Brain pericyte (primary cell): ENCODE results near the gene NKAIN4.

Source experiments
- DNase-seq: peaks from one replicate; pipeline ENCODE4 v3.0.0-alpha.2; 2012; ENCODE audit warnings: low read depth, low spot score

NKAIN4 gene

GRCh38 chr20:63219447-63219821 is 34.8 kb downstream of the NKAIN4 start:
- no peak for DNase-seq

DNA sequence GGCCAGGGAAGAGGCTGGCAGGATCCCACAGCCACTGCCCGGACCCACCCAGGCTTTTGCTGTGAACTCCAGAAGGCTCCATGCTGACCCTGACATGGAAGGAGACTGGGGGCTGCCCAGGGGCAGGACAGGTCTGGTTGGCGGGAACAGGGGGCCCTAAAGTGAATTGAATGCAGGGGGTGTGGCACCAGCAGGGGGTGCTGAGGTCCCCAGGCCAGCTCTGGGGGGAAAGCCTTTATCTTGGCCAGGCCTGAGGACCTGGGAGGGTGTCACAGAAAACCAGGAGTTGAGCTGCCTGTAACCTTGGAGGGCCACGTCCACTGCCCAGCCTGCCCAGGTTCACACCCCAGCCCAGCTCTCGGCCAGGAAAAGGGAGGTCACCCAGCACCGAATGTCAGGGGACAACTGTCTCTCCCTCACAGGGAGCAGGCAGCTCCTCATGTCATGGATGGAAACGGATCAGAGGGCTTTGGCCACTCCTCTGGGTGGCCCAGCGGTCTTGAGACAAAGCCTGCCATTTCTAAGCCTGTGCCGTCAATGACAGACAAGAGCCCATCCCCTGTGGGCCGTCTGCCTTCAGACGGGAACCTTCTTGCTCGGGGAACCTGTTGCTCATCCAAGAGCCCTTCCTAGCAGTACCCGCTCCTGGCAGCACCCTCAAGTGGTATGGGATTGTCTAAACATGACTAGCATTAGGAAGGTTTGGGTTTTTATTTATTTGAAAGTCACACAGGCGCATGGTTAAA is 35.4 kb downstream of the NKAIN4 start:
- DNase-seq: no peak

DNA sequence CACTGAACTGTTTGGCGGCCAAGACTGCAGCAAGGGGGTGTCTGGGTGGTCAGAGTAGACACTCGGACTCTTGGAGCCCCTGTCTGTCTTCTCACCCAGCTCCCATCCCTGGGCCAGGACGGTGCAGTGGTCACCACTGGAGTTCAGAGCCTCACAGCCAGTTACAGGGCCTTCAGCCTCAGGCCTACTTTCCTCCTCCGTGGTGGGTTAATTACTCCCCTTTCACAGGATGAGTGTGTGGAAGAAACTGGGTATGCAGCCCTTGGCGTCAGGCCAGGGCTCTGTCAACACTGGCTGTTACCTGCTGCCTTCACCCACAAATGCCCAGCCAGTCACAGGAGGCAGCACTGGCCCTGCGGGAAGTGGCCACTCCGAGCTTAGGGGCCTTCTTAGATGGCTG is 36.6 kb downstream of the NKAIN4 start:
- DNase-seq: no peak

DNA sequence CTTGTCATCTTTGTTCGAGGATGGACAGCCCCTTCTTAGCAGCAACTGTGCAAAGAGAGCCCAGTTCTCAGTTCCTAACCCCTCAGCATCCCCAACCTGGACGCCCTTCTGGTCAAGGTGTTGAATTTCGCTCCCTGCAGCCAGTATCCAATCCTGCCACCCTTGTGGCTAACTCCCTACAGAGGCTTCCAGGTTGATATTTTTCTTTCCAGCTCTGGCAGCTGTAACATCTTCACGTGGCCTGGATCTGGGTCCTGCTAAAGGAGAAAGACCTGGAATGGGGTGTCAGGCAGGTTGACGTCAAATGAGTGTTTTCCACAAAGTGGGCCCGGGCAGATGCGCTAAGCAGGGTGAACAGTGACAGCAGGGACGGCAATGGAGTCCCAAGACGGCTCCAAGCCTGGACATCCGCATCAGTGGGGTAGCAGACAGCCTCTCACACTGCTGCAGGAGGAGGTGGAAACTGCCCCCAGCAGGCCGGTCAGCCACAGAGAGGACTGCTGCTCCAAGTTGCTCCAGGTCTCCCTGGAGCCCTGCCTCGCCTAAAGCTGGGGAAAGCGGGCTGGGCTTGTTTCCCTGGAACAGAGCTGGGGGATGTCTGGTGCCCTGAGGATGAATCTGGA is 37.3 kb downstream of the NKAIN4 start:
- no peak for DNase-seq

- DNase-seq: peak; percentile 43
These were observed 38.0 kb downstream of the NKAIN4 start, which contains the start of gene YTHDF1 for GRCh38 chr20:63216041-63216848. Gene YTHDF1 (minus strand): TSS chr20:63216131. CDS start chr20:63215892, 239 bp downstream.

DNA sequence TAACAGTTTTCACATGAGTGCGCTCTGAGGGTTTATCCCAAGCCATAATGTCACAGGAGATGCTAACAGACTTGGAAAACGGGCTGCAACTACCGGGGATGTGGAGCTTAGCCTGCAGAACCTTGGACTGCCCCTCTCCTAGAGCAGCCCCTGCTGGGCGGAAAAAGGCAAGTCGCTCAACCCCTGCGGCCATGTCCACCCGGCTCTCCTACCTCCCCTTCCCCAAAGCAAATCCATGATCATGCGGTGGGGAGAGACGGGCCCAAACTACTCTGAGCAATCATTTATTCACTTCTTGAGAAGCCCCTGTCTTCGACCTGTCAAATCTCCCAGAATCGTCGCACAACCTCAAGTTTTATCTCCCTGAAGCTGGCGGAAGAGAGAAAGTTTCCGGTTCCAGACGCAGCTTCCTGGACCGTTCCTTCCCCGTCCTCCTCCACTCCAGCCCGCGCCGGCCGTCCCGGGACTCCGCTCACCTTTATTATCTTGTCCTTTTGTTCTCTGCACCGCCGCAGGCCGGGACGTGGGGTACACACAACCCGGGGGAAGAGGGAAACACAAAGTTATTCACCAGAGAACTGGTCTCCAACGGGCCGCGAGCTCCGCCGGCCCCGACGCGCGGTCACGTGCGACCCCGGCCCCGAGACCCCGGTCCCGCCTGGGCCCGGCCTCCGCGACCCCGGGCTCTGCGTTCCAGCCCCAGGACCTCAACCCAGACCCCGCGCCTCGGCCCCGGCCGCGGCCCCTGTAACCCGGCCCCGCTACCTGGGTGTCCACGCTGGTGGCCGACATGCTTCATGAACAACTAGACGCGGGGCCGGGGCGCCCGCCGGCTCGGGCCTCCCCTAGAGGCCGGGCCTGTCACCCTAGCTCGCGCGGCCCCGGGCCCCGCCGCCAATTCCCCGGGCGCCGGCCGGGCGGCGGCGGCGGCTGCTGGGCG is 38.9 kb downstream of the NKAIN4 start:
- DNase-seq: no peak

GRCh38 chr20:63214514-63214913 is 39.7 kb downstream of the NKAIN4 start:
- DNase-seq: no peak

DNA sequence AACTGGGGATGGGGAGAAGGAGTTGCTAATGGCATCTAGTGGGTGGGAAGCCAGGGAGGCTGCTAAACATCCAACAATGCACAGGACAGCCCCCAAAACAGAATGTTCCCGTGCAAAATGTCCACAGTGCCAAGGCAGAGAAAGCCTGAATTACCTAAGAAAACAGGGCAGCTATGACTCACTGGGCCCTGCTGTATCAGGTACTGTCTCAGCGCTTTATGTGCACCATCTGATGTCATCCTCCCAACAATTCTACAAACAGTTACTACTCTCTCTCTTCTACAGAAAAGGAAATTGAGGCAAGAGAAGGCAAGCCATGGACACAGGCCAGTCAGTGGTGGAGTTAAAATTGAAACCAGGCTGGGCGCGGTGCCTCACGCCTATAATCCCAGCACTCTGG is 41.5 kb downstream of the NKAIN4 start:
- no peak for DNase-seq

DNA sequence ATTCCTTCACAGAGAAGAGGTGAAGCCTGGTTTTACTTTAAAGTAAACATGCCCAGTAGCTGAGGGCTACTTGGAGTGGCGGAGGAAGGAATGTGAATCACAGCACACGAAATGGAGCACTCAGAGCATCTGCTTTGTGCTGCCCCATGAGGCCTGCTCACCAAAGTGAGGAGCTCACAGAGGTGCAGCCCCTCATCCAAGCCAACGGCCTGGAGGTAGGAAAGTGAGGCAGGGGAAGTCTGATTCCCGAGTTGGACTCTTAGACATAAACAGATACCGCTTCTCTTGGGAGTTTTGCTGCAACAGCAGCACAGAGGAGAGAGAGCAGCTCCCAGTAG is 41.9 kb downstream of the NKAIN4 start:
- no peak for DNase-seq

- DNase-seq: no peak
These were observed 44.2 kb downstream of the NKAIN4 start for GRCh38 chr20:63210011-63210605.

- no peak for DNase-seq
These were observed 45.8 kb downstream of the NKAIN4 start for GRCh38 chr20:63208346-63208909.

DNA sequence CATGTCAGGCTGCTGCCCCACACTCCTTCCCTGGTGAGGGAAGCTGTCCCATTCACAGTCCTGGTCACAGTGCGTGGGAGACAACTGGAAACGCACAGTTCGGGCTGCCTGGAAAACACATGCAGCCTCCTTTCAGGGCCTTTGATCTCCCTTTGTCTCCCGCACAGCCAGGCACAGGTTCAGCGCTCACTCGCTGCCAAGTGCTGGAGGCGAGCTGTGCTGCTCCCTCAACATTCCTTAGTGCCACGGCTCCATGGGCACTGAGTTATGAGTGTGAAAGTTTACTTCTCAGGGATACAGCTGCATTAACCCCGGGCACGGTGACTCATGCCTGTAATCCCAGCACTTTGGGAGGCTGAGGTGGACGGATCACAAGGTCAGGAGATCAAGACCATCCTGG is 47.4 kb downstream of the NKAIN4 start:
- no peak for DNase-seq

DNA sequence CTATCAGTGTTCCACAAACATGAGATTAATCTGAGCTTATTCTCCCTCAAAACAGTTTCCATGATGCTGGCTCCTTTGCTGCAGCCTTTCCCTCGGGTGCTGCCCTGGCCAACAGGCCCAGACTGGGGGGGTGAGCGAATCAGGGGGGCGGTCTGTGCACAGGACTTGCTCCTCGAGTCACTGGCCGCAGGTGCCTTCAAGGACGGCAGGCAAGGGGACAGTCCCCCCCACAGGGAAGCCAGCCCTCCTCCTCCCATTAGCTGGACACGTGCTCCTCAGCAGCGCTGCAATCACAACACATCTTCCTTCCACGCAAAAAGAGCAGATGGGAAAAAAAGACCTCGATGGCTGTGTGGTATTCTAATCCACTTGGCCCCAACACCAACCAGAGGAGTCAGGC is 48.4 kb downstream of the NKAIN4 start:
- no peak for DNase-seq

DNA sequence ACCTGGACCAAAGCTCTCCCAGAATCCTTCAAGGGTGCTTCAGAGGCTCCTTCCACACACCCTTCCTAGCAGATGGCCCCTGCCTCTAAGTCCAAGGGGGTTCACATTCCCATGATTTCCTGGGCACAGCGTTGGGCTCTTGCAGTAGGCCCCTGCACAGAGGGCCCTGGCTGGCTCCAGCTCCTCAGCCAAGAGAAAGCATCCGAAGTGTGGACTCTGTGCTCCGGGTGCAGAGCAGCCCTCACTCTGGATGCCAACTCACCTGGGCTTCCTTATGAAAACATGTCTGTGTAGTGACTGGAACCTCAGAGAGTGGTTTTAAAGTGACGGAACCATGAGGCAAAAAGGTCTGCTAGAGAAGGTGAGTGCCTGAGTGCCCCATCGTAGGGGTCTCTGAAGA is 49.9 kb downstream of the NKAIN4 start:
- DNase-seq: no peak

DNA sequence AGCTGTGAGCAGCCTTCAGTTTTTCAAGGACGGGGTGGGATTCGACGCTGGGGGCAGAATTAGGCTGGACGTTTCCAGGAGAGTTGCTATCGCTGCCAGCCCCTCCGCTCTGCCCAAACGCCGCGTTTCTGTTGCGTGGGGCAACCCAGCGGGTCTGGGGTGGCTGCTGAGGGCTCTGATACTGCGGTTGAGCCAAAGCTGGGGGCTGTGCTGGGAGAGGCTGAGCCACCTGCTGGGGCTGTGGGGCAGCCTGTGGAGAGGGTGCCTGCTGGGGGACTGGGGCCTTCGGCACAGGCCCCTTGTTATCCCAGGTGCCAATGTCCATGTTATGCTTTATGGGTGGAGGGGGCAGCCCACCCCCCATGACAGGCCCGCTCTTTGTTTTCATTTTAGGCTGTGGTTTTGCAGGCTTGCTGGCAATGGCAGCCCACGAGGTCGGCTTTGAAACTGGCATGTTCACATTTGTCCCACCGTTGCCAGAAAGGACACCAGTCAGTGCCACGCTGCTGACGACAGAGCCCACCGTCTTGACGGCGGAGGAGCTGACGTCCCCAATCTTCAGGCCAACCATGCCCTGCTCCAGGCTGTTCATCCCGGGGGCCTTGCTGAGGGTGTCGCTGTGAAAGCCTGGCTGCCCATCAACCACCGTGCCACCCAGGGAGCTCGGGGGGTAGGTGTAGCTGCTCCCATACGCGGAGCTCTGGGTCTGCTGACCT is 51.3 kb downstream of the NKAIN4 start:
- DNase-seq: no peak

GRCh38 chr20:63202021-63202420 is 52.2 kb downstream of the NKAIN4 start:
- no peak for DNase-seq

GRCh38 chr20:63198606-63199005 is 55.7 kb downstream of the NKAIN4 start:
- DNase-seq: no peak

DNA sequence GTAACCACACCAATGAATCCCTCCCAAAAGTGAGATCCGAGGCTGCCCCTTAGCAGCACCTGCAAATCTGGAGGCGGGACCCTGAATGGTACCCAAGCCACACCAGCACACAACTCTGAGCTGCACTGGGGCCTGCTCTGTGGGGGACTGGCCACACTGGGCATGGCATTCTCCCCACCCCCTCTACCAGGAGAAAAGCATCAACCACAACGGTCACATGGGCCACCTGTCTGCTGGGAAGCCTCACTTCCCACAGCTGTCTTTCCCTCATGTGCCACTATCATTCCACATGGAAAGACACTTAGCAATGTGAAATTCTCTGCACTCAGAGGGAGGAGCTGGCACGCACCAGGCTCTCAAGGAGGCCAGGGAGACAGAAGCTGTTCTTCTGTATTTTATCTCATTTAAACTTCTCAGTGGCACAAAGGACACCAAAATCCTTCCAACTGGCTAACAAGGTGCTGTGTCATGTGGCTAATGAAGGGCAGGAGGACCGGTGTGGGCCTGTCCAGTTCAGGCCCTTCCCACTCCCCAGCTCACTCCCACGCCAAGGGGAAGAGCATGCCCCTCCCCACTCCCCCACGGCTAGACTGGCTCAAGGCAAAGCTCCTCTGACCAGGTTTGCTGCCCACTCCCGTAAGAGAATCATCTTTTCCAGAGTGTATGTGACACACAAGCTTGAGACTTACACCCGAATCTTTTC is 57.3 kb downstream of the NKAIN4 start:
- no peak for DNase-seq

DNA sequence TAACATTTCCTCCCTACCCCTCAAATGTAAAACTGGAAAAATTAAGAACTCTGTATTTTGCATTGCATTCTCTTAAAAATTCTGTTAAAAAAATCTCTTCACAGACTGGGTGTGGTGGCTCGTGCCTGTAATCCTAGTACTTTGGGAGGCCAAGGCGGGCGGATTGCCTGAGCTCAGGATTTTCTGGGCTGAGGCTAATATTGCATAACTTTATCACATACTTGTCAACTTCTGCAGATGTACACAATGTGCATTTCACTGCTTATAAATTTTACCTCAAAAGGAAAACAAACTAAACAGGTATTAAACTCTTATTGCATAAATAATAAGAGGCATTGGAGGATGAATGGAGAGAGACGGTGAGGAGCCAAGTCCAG is 59.5 kb downstream of the NKAIN4 start:
- DNase-seq: no peak
